Measurements from ENCODE around the gene POU6F2. TPM values are rescaled to one million over a fixed set of nuclear protein-coding genes. Genes with fewer than 3 reads are reported as not detected.

POU6F2 gene
- polyA plus RNA-seq, 4 donors, result 0.07 to 0.38 (median 0.24) TPM

- DNase-seq (ENCODE audit: low read depth in 4 of 4, low spot score in 2 of 4), result no peak
These were observed 78.4 kb downstream of the POU6F2 start for GRCh38 chr7:39056153-39056552.

- no peak for DNase-seq (ENCODE audit: low read depth in 4 of 4, low spot score in 2 of 4)
These were observed 85.1 kb downstream of the POU6F2 start for GRCh38 chr7:39062811-39063210.

GRCh38 chr7:39069031-39069430 is 91.3 kb downstream of the POU6F2 start:
- DNase-seq (ENCODE audit: low read depth in 4 of 4, low spot score in 2 of 4), result no peak

- DNase-seq (ENCODE audit: low read depth in 4 of 4, low spot score in 2 of 4), result no peak
These were observed 92.5 kb downstream of the POU6F2 start for GRCh38 chr7:39069896-39070881.

- no peak for DNase-seq (ENCODE audit: low read depth in 4 of 4, low spot score in 2 of 4)
These were observed 93.4 kb downstream of the POU6F2 start for GRCh38 chr7:39071116-39071515.

DNA sequence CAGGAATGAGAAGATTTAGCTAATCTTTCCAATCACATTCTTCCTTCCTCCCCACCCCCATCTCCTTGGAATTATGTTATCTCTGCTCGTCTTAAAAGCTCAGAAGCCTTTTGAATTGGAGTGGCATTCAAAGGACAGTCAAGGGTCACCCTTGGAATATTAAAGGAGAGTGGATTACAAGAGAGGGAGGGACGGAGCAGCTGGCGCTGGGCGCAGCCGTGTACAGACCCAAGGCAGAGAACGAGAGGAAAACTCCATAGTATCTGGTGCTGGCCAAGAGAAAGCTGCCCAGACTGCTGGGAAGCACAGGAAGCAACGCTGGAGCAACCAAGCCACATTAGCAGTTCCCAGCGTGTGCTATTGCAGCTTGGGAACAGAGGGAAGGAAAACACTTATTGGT is 95.7 kb downstream of the POU6F2 start:
- DNase-seq (ENCODE audit: low read depth in 4 of 4, low spot score in 2 of 4), result no peak

GRCh38 chr7:39075210-39075609 is 97.5 kb downstream of the POU6F2 start:
- DNase-seq (ENCODE audit: low read depth in 4 of 4, low spot score in 2 of 4), result no peak

- no peak for DNase-seq (ENCODE audit: low read depth in 4 of 4, low spot score in 2 of 4)
These were observed 106.1 kb downstream of the POU6F2 start for GRCh38 chr7:39083781-39084180.

- DNase-seq (ENCODE audit: low read depth in 4 of 4, low spot score in 2 of 4), result no peak
These were observed 106.6 kb downstream of the POU6F2 start for GRCh38 chr7:39084349-39084748.

- no peak for DNase-seq (ENCODE audit: low read depth in 4 of 4, low spot score in 2 of 4)
These were observed 107.5 kb downstream of the POU6F2 start for GRCh38 chr7:39085189-39085588.

- DNase-seq (ENCODE audit: low read depth in 4 of 4, low spot score in 2 of 4), result peak; percentile 24 to 39 (median 30)
These were observed 107.9 kb downstream of the POU6F2 start for GRCh38 chr7:39085590-39086049.

- no peak for DNase-seq (ENCODE audit: low read depth in 4 of 4, low spot score in 2 of 4)
These were observed 109.1 kb downstream of the POU6F2 start for GRCh38 chr7:39086638-39087360.

DNA sequence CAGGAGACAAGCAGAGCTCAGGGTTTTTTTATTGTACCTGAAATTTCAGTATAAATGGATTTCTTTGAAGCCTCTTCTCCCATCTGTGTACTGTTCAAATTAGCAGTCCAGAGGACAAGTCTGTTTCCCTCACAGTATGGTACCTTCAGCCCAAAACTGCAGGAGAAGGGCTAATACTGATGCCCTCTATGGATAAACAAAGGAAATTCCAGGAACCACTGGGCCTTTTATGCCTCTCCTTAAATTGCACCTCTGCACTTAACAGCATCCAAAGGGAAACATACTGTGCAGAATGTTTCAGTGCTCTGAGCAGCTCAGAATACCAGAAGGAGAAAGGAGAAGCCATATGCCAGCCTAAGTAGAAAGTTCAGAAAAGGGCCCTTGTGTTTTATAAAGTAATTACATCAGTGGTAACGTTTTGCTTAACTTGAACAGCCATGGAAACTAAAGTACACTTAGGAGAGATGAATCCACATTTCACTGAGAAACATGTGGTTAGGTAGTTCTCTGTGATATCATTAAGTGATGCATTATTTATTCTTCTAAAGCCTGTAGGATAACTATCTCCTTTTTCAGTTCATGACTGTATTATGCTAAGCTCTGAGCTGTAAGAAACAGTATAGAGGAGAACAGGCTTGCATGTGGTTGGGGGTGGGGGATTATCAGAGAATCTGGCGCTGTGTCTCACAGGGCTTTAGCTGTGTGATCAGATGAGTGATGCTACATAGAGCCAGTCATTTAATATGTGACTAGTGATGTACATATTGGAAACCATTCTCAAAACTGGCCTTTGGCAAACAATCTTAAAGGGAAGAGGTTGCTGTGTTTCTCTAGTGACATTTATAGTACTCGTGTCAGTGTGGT is 111.3 kb downstream of the POU6F2 start:
- DNase-seq (ENCODE audit: low read depth in 4 of 4, low spot score in 2 of 4), result no peak

GRCh38 chr7:39091145-39091544 is 113.4 kb downstream of the POU6F2 start:
- no peak for DNase-seq (ENCODE audit: low read depth in 4 of 4, low spot score in 2 of 4)

GRCh38 chr7:39091774-39092173 is 114.1 kb downstream of the POU6F2 start:
- DNase-seq (ENCODE audit: low read depth in 4 of 4, low spot score in 2 of 4), result no peak

GRCh38 chr7:39094731-39095130 is 117.0 kb downstream of the POU6F2 start:
- DNase-seq (ENCODE audit: low read depth in 4 of 4, low spot score in 2 of 4), result no peak

DNA sequence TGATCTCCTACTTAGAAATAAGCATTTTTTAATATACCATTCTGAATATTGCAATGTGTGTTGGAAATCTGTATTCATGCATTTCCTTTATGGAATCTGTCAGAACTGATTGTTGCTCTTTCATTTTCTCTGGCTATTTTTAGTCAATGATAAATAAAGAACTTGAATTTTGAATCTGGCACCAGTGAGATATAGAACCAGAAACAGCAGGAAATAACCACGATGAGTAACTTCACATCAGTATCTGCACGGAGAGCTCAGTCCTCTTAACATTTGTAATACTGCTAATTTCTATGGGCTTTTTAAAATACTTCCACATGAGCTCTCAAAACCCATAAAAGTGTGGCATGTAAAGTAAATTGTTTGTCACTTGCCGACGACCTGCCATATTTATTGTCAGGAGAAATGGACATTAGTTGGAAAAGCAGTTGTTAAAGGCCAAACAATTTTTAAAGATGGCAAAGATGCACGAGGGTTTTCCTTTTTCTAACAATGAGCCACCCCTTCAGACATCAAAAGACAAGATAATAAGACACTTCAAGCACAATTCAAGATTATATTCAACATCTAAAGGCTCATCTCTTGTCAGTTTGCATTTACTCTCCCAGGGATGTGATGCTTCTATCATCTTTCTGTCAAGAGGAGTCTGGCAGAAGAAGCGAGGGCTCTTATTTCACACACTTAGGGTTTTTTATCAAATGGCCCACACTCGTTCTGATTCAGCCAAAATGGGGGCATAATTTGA is 118.3 kb downstream of the POU6F2 start:
- DNase-seq (ENCODE audit: low read depth in 4 of 4, low spot score in 2 of 4), result no peak

DNA sequence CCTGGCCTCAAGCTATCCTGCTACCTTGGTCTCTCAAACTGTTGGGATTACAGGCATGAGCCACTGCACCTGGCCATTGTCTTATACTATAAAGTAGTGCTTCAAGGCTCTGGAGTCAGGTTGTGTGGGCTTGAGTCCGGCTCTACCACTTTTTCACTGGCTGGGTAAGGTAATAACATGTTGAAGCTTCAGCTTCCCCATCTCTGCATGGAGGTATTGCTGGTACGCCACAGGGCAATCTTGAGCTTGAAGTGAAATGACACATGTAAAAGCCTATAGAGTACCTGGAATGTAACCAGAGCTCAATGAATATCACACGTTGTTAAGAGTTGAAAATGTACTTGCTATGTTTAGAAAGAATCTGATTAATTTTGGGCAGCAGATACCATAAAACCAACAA is 120.8 kb downstream of the POU6F2 start:
- no peak for DNase-seq (ENCODE audit: low read depth in 4 of 4, low spot score in 2 of 4)

DNA sequence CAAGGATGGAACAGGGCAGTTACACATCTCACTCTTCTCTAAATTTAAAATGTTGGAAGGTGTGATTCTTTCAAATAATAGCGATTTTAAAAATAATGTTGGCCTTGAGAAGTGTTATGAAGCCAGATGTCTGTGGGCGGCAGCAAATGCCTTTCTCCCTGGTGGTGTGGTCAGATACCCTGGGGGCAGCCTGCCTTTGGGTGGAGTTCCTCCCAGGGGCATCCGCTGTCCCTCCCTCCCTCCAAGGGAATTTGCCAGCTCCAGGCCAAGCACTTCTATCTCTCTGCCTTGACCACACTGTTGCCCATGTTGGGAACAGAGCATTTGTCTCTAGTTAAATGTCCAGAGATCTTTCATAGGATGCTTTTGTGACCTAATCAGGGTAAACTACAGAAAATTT is 121.4 kb downstream of the POU6F2 start:
- DNase-seq (ENCODE audit: low read depth in 4 of 4, low spot score in 2 of 4), result no peak

- DNase-seq (ENCODE audit: low read depth in 4 of 4, low spot score in 2 of 4), result no peak
These were observed 122.6 kb downstream of the POU6F2 start for GRCh38 chr7:39100270-39100669.

Measured in left renal cortex interstitium (tissue), 4 donors.